Mesenchymal stem cell (in vitro differentiated cells and primary cell): ENCODE results near the gene CITED4.

Source experiments
- DNase-seq: peaks from one replicate; pipeline ENCODE4 v3.0.0-alpha.2; 2013
- H2AFZ ChIP-seq: one replicate; pipeline ENCODE4 v1.6.1; 2013; ENCODE audit warnings: low read depth, mild to moderate bottlenecking, control low read depth, inconsistent platforms, low read length, moderate library complexity
- H2AK5ac ChIP-seq: 2 replicates; pipeline ENCODE4 v1.6.1; 2013; ENCODE audit warnings: low read length, moderate library complexity, mild to moderate bottlenecking, inconsistent platforms; ENCODE audit not compliant: severe bottlenecking
- H2BK120ac ChIP-seq: one replicate; pipeline ENCODE4 v1.6.1; 2013; ENCODE audit warnings: low read depth, mild to moderate bottlenecking, inconsistent platforms, low read length, moderate library complexity
- H2BK12ac ChIP-seq, 2 experiments: one replicate each; pipeline ENCODE4 v1.6.1; 2013; ENCODE audit warnings: inconsistent platforms in 2 of 2, low read length in 2 of 2, mild to moderate bottlenecking in 2 of 2, moderate library complexity in 2 of 2, control low read depth in 1 of 2
- H2BK15ac ChIP-seq: one replicate; pipeline ENCODE4 v1.6.1; 2013; ENCODE audit warnings: mild to moderate bottlenecking, low read depth, inconsistent platforms; ENCODE audit not compliant: poor library complexity, severe bottlenecking
- H2BK5ac ChIP-seq: 2 replicates; pipeline ENCODE4 v1.6.1; 2013; ENCODE audit warnings: low read depth, mild to moderate bottlenecking, low read length, control low read depth, inconsistent platforms; ENCODE audit not compliant: poor library complexity, severe bottlenecking
- H3K14ac ChIP-seq, 2 experiments: one replicate each; pipeline ENCODE4 v1.6.1; 2013; ENCODE audit warnings: inconsistent platforms in 2 of 2, low read length in 2 of 2, control low read depth in 1 of 2, mild to moderate bottlenecking in 1 of 2, moderate library complexity in 1 of 2
- H3K18ac ChIP-seq, 2 experiments: one replicate each; pipeline ENCODE4 v1.6.1; 2013; ENCODE audit warnings: inconsistent platforms in 2 of 2, low read length in 2 of 2, control low read depth in 1 of 2, low read depth in 1 of 2, mild to moderate bottlenecking in 1 of 2
- H3K23ac ChIP-seq, 2 experiments: one replicate each; pipeline ENCODE4 v1.6.1; 2013; ENCODE audit warnings: inconsistent platforms in 2 of 2, low read length in 2 of 2, mild to moderate bottlenecking in 2 of 2, moderate library complexity in 2 of 2, control low read depth in 1 of 2
- H3K27ac ChIP-seq: 2 replicates; pipeline ENCODE4 v1.5.1; 2013; ENCODE audit warnings: mild to moderate bottlenecking, moderate library complexity, low read length, control low read depth, inconsistent platforms; ENCODE audit not compliant: poor library complexity, severe bottlenecking
- H3K27me3 ChIP-seq, 2 experiments: 2 replicates each; pipeline versions ENCODE4 v1.6.1 to v1.7.0; 2013; ENCODE audit warnings: low read length in 2 of 2, mild to moderate bottlenecking in 2 of 2, moderate library complexity in 2 of 2, control low read depth in 1 of 2, inconsistent platforms in 1 of 2; ENCODE audit not compliant: control insufficient read depth in 1 of 2, insufficient read depth in 1 of 2
- H3K36me3 ChIP-seq, 2 experiments: 2 replicates each; pipeline versions ENCODE4 v1.6.1 to v1.7.0; 2013; ENCODE audit warnings: low read length in 2 of 2, control low read depth in 1 of 2, inconsistent platforms in 1 of 2, low read depth in 1 of 2, mild to moderate bottlenecking in 1 of 2; ENCODE audit not compliant: insufficient read depth in 2 of 2, control insufficient read depth in 1 of 2
- H3K4ac ChIP-seq, 2 experiments: one replicate each; pipeline ENCODE4 v1.6.1; 2013; ENCODE audit warnings: inconsistent platforms in 2 of 2, low read length in 2 of 2, mild to moderate bottlenecking in 2 of 2, moderate library complexity in 2 of 2, control low read depth in 1 of 2, low read depth in 1 of 2
- H3K4me1 ChIP-seq: 2 replicates; pipeline ENCODE4 v1.6.1; 2013; ENCODE audit warnings: low read depth, low read length, control low read depth; ENCODE audit not compliant: control insufficient read depth, insufficient read depth
- H3K4me2 ChIP-seq: 2 replicates; pipeline ENCODE4 v1.6.1; 2013; ENCODE audit warnings: low read length, mild to moderate bottlenecking, inconsistent platforms; ENCODE audit not compliant: poor library complexity, severe bottlenecking
- H3K4me3 ChIP-seq, 2 experiments: 2 replicates each; pipeline versions ENCODE4 v1.5.1 to v1.7.0; 2013; ENCODE audit warnings: low read length in 2 of 2, mild to moderate bottlenecking in 2 of 2, control low read depth in 1 of 2, low read depth in 1 of 2; ENCODE audit not compliant: insufficient read depth in 1 of 2
- H3K79me1 ChIP-seq: replicated peaks from 2 replicates; pipeline ENCODE4 v1.6.1; 2013; ENCODE audit warnings: mild to moderate bottlenecking, control low read depth, low read length, inconsistent platforms; ENCODE audit not compliant: poor library complexity, severe bottlenecking
- H3K9ac ChIP-seq: 2 replicates; pipeline ENCODE4 v1.7.0; 2013; ENCODE audit warnings: mild to moderate bottlenecking, low read length, moderate library complexity
- H3K9me3 ChIP-seq: 2 replicates; pipeline ENCODE4 v1.7.0; 2013; ENCODE audit warnings: mild to moderate bottlenecking, low read length; ENCODE audit not compliant: control insufficient read depth
- H4K8ac ChIP-seq: one replicate; pipeline ENCODE4 v1.6.1; 2013; ENCODE audit warnings: inconsistent platforms, mild to moderate bottlenecking, low read length, moderate library complexity
- H4K91ac ChIP-seq: one replicate; pipeline ENCODE4 v1.6.1; 2013; ENCODE audit warnings: mild to moderate bottlenecking, low read length, inconsistent platforms
- WGBS: methylation state at CpG from one replicate; pipeline ENCODE4 v1.1.7; 2013; ENCODE audit warnings: mixed read lengths; 5-methylcytosine and 5-hydroxymethylcytosine counted together

The CITED4 gene

DNA sequence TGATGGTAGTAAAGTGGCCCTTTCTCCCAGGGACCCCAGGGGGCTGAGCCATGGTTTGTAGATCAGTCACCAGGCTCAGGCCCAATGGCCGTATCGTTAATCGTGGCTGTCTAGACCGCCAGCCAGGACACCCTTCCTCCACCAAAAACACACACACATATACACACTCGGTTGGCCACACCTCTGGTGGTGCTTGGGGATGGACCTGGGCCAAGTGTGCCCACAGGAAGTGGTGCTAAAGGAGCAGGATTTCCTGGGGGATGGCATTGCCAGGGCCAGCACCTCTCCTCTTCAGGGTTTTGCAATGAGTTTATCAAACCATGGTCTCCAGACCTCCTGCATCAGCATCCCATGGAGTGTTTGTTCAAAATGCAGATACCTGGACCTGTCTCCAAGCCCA is 36.2 kb downstream of the CITED4 start:
- Histone ChIP-seq H2BK12ac (peak overlapping the region in 1 of 2 experiments; percentile 21), H3K14ac (no peak overlapping the region), H2BK5ac (no peak overlapping the region), H3K4me1 (peaks cover 25% of the 10 kb centered on the region), H3K27ac (no peak overlapping the region), H3K4me2 (no peak overlapping the region), H3K9me3 (no peaks in the 10 kb centered on the region), H2BK120ac (no peak overlapping the region), H3K79me1 (no peaks in the 10 kb centered on the region), H4K91ac (no peak overlapping the region), H3K23ac (no peak overlapping the region), H4K8ac (peak overlapping the region; percentile 62), H3K4me3 (no peak overlapping the region), H3K27me3 (peaks cover 0 to 58% of the 10 kb centered on the region in 2 experiments), H3K18ac (no peak overlapping the region), H3K4ac (peak overlapping the region in 1 of 2 experiments; percentile 42), H3K36me3 (no peaks in the 10 kb centered on the region), H3K9ac (no peak overlapping the region), H2BK15ac (no peak overlapping the region), H2AFZ (no peak overlapping the region), H2AK5ac (peak overlapping the region; percentile 30)
- 60% methylated on average over 1 of the region's 5 CpGs for WGBS
- no peak for DNase-seq

DNA sequence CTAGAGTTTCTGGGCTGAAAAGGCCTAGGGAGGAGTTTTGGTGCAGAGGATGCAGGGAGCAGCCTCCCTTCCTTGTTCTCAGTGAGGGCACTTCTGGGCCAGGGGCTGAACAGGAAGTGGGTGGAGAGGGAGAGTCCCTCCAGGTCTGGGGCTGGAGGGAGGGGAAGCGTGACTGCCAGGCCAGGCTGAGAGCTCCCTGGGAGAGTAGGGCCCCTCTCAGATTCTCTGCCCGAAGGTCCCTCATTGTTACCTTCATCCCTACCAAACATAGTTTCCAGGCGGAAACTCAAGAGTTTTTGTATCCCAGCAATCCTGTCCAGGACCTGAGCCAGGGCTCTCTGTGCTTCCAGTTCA is 36.8 kb downstream of the CITED4 start:
- H2BK120ac ChIP-seq = no peak overlapping the region
- no peak overlapping the region for H2BK12ac ChIP-seq
- H3K4me1 ChIP-seq = peaks cover 29% of the 10 kb centered on the region
- no peak overlapping the region for H2AFZ ChIP-seq
- no peak overlapping the region for H3K14ac ChIP-seq
- DNase-seq = no peak
- H4K8ac ChIP-seq = peak overlapping the region; percentile 45
- no peak overlapping the region for H3K4me2 ChIP-seq
- no peak overlapping the region for H2BK5ac ChIP-seq
- H3K9me3 ChIP-seq = no peaks in the 10 kb centered on the region
- H3K4ac ChIP-seq = no peak overlapping the region
- no peaks in the 10 kb centered on the region for H3K36me3 ChIP-seq
- no peak overlapping the region for H3K9ac ChIP-seq
- H3K79me1 ChIP-seq = no peaks in the 10 kb centered on the region
- H3K27ac ChIP-seq = peak overlapping the region; percentile 38
- no peak overlapping the region for H3K23ac ChIP-seq
- WGBS = 80% methylated on average over 3 of the region's 3 CpGs
- no peak overlapping the region for H3K4me3 ChIP-seq
- peak overlapping the region; percentile 16 to 79 for H3K18ac ChIP-seq
- H2AK5ac ChIP-seq = peak overlapping the region; percentile 30
- no peak overlapping the region for H4K91ac ChIP-seq
- H2BK15ac ChIP-seq = peak overlapping the region; percentile 55
- peaks cover 0 to 62% of the 10 kb centered on the region in 2 experiments for H3K27me3 ChIP-seq

DNA sequence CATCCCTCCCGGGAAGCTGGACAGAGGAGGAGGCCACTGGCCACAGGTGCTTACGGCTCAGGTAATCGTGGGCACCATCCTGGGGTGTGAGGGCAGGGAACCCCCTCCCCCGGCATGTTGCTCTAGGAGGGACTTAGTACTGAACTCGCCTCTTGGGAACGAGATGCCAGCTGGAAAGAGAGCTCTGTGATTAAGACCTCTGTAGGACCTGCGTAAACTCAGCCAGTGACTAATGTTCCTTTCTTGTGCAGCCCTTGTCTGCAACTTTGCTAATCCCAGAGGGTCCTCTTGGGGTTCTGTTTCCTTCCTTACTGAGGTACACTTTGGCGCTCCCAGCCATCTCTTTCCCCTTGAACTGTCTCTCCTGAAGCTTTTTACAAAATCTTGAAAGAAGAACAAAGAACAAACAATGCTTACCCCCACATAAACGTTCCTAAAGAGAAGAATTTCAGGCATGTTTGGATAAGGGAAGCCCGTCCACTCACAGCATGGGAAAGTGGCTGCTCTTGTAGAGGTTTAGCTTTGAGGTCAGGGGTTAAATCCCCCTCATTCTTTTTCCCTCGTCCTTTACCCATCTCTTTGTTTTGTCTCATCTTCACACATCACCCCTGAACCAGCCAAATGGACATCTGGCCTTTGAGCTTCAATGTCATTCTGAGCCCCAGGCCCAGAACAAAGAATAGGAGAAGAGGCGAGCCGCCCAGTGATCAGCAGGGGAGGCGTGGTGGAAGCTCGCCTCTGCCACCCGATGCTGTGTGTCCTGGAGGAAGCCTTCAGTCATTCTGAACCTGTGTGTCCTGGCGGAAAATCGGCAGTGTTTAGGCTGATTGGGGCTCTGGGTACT is 37.4 kb downstream of the CITED4 start:
- H2BK15ac ChIP-seq = no peak overlapping the region
- H3K27ac ChIP-seq = peak overlapping the region; percentile 43
- peak overlapping the region in 1 of 2 experiments; percentile 31 for H3K4ac ChIP-seq
- no peak overlapping the region for H3K4me2 ChIP-seq
- H3K23ac ChIP-seq = no peak overlapping the region
- peak overlapping the region; percentile 45 for H4K8ac ChIP-seq
- peaks cover 33% of the 10 kb centered on the region for H3K4me1 ChIP-seq
- H2AK5ac ChIP-seq = no peak overlapping the region
- H3K14ac ChIP-seq = no peak overlapping the region
- H2BK5ac ChIP-seq = no peak overlapping the region
- no peaks in the 10 kb centered on the region for H3K36me3 ChIP-seq
- 58% methylated on average over 18 of the region's 18 CpGs for WGBS
- peak overlapping the region; percentile 16 to 79 for H3K18ac ChIP-seq
- H3K27me3 ChIP-seq = peaks cover 0 to 64% of the 10 kb centered on the region in 2 experiments
- DNase-seq = peak; percentile 70
- no peaks in the 10 kb centered on the region for H3K79me1 ChIP-seq
- H3K9ac ChIP-seq = no peak overlapping the region
- no peak overlapping the region for H2AFZ ChIP-seq
- no peak overlapping the region for H2BK12ac ChIP-seq
- no peak overlapping the region for H3K4me3 ChIP-seq
- H4K91ac ChIP-seq = no peak overlapping the region
- no peaks in the 10 kb centered on the region for H3K9me3 ChIP-seq
- no peak overlapping the region for H2BK120ac ChIP-seq

GRCh38 chr1:40823983-40824382 is 38.2 kb downstream of the CITED4 start:
- H3K9me3 ChIP-seq = no peaks in the 10 kb centered on the region
- H3K18ac ChIP-seq = peak overlapping the region in 1 of 2 experiments; percentile 15
- H2BK15ac ChIP-seq = no peak overlapping the region
- H2BK120ac ChIP-seq = no peak overlapping the region
- H2BK5ac ChIP-seq = no peak overlapping the region
- DNase-seq = no peak
- peaks cover 0 to 64% of the 10 kb centered on the region in 2 experiments for H3K27me3 ChIP-seq
- H4K91ac ChIP-seq = no peak overlapping the region
- H3K4me3 ChIP-seq = no peak overlapping the region
- no peaks in the 10 kb centered on the region for H3K79me1 ChIP-seq
- 96% methylated on average over 16 of the region's 17 CpGs for WGBS
- no peak overlapping the region for H3K14ac ChIP-seq
- H3K23ac ChIP-seq = no peak overlapping the region
- H2AFZ ChIP-seq = no peak overlapping the region
- no peak overlapping the region for H3K4ac ChIP-seq
- no peak overlapping the region for H4K8ac ChIP-seq
- H3K4me1 ChIP-seq = peaks cover 35% of the 10 kb centered on the region
- no peaks in the 10 kb centered on the region for H3K36me3 ChIP-seq
- no peak overlapping the region for H3K4me2 ChIP-seq
- H3K9ac ChIP-seq = no peak overlapping the region
- H3K27ac ChIP-seq = no peak overlapping the region
- H2BK12ac ChIP-seq = peak overlapping the region in 1 of 2 experiments; percentile 31
- peak overlapping the region; percentile 57 for H2AK5ac ChIP-seq
